Thoracic aorta (tissue), 2 donors: ENCODE results near the gene ELK3. TPM values are rescaled to one million over a fixed set of nuclear protein-coding genes. Genes with fewer than 3 reads are reported as not detected.

Experiments used
- ATAC-seq: fragments of 150-250 bp; one replicate; pipeline ENCODE4 v1.8.0; 2017; ENCODE audit warnings: low read depth; ENCODE audit not compliant: insufficient number of reproducible peaks, low FRiP score
- DNase-seq: peaks from one replicate; pipeline ENCODE4 v3.0.0-alpha.2; 2020; ENCODE audit warnings: low spot score
- H3K27ac ChIP-seq, 2 donors: fragments of 200-600 bp; sonication (generic); 1 replicate in 1 of 2; 2 replicates in 1 of 2; pipeline ENCODE4 v1.5.1; 2016; ENCODE audit warnings: mild to moderate bottlenecking in 2 of 2, moderate library complexity in 2 of 2
- H3K27me3 ChIP-seq: fragments of 200-600 bp; sonication (generic); replicated peaks from 2 replicates; pipeline ENCODE4 v1.6.0; 2016; ENCODE audit warnings: mild to moderate bottlenecking; ENCODE audit not compliant: insufficient read depth
- H3K36me3 ChIP-seq: fragments of 200-600 bp; sonication (generic); one replicate; pipeline ENCODE4 v1.5.1; 2016
- H3K4me1 ChIP-seq, 2 donors: fragments of 200-600 bp; sonication (generic); 1 replicate in 1 of 2; 2 replicates in 1 of 2; pipeline versions ENCODE4 v1.5.1 to v1.6.0; 2016; ENCODE audit warnings: low read depth in 2 of 2, mild to moderate bottlenecking in 1 of 2; ENCODE audit not compliant: control insufficient read depth in 1 of 2
- H3K4me3 ChIP-seq: fragments of 200-600 bp; sonication (generic); 2 replicates; pipeline ENCODE4 v1.5.1; 2016; ENCODE audit warnings: mild to moderate bottlenecking
- H3K9me3 ChIP-seq: fragments of 200-600 bp; sonication (generic); 2 replicates; pipeline ENCODE4 v1.5.1; 2016
- CTCF ChIP-seq: fragments of 200-600 bp; sonication (generic); IDR thresholded peaks from one replicate; pipeline ENCODE4 v1.5.1; 2019; ENCODE audit warnings: antibody characterized with exemption
- total RNA-seq, 2 donors: library from RNA; depleted of rRNA; stranded (reverse); fragments of >200 nt; gene quantifications; one replicate each; pipeline versions ENCODE4 v1.1.0 to v1.2.3, GENCODE V29; 2016

The ELK3 gene
- total RNA-seq, 2 donors from 2014 or later, result 19.9 to 40.6 TPM

- ATAC-seq, result no peak
- Histone ChIP-seq H3K4me1 (no peaks in the 10 kb centered on the region), H3K36me3 (peaks cover 9% of the 10 kb centered on the region), H3K27me3 (no peaks in the 10 kb centered on the region), H3K27ac (no peak overlapping the region), H3K4me3 (no peak overlapping the region), H3K9me3 (no peaks in the 10 kb centered on the region)
- TF ChIP-seq CTCF, result no peak
- DNase-seq, result no peak
Measured at GRCh38 chr12:96300064-96300463, 105.9 kb downstream of the ELK3 start.

GRCh38 chr12:96301732-96302131 is 107.6 kb downstream of the ELK3 start:
- H3K4me1 ChIP-seq, result no peaks in the 10 kb centered on the region
- TF ChIP-seq CTCF, result no peak

GRCh38 chr12:96302687-96303310 is 108.6 kb downstream of the ELK3 start:
- Histone ChIP-seq H3K27me3 (no peaks in the 10 kb centered on the region), H3K9me3 (no peaks in the 10 kb centered on the region), H3K4me3 (no peak overlapping the region), H3K4me1 (no peaks in the 10 kb centered on the region), H3K36me3 (peaks cover 9% of the 10 kb centered on the region), H3K27ac (no peak overlapping the region)
- no peak for ATAC-seq
- no peak for TF ChIP-seq CTCF
- no peak for DNase-seq

More at GRCh38 chr12:96301732-96302131, 107.6 kb downstream of the ELK3 start:
- Histone ChIP-seq H3K36me3 (peaks cover 9% of the 10 kb centered on the region), H3K27me3 (no peaks in the 10 kb centered on the region), H3K9me3 (no peaks in the 10 kb centered on the region), H3K4me3 (no peak overlapping the region), H3K27ac (no peak overlapping the region)
- DNase-seq (no peak), ATAC-seq (no peak)

- TF ChIP-seq CTCF, result no peak
- Histone ChIP-seq H3K4me1 (no peaks in the 10 kb centered on the region), H3K4me3 (no peak overlapping the region), H3K36me3 (peaks cover 8% of the 10 kb centered on the region), H3K9me3 (no peaks in the 10 kb centered on the region), H3K27ac (no peak overlapping the region), H3K27me3 (no peaks in the 10 kb centered on the region)
- ATAC-seq (no peak), DNase-seq (no peak)
Measured at GRCh38 chr12:96303653-96304052, 109.5 kb downstream of the ELK3 start.

GRCh38 chr12:96305665-96306064 is 111.5 kb downstream of the ELK3 start:
- H3K27me3 ChIP-seq, result no peaks in the 10 kb centered on the region
- TF ChIP-seq CTCF, result no peak
- H3K4me3 ChIP-seq, result no peak overlapping the region
- no peaks in the 10 kb centered on the region for H3K36me3 ChIP-seq
- DNase-seq (no peak), ATAC-seq (no peak)
- H3K4me1 ChIP-seq, result no peaks in the 10 kb centered on the region
- no peak overlapping the region for H3K27ac ChIP-seq
- no peaks in the 10 kb centered on the region for H3K9me3 ChIP-seq
